ENCODE data around the gene SPSB3.

Gene SPSB3

GRCh38 chr16:1825864-1826690, 43.7 kb upstream of the SPSB3 start:
- DNase-seq (ENCODE audit: low read depth), result no peak
- no peak for TF ChIP-seq CTCF (IDR thresholded peaks at IDR 0.05; ENCODE audit: control insufficient read depth, extremely low read depth, insufficient read depth)
- peak overlapping the region; percentile 72 for H3K4me3 ChIP-seq (ENCODE audit: low read depth, low read length)

- no peak for TF ChIP-seq CTCF (IDR thresholded peaks at IDR 0.05; ENCODE audit: control insufficient read depth, extremely low read depth, insufficient read depth)
- DNase-seq (ENCODE audit: low read depth), result no peak
- H3K4me3 ChIP-seq (ENCODE audit: low read depth, low read length), result peak overlapping the region; percentile 72
Measured at GRCh38 chr16:1825381-1825863, 43.1 kb upstream of the SPSB3 start.

GRCh38 chr16:1823821-1824220, 41.5 kb upstream of the SPSB3 start:
- 0 out of 2 replicates have a peak, but pooled peaks have one; percentile 4 for TF ChIP-seq CTCF (IDR thresholded peaks at IDR 0.05; ENCODE audit: control insufficient read depth, extremely low read depth, insufficient read depth)
- DNase-seq (ENCODE audit: low read depth), result no peak

GRCh38 chr16:1822801-1823200, 40.4 kb upstream of the SPSB3 start:
- H3K4me3 ChIP-seq (ENCODE audit: low read depth, low read length), result no peak overlapping the region
- no peak for DNase-seq (ENCODE audit: low read depth)
- no peak for TF ChIP-seq CTCF (IDR thresholded peaks at IDR 0.05; ENCODE audit: control insufficient read depth, extremely low read depth, insufficient read depth)

More at GRCh38 chr16:1823821-1824220, 41.5 kb upstream of the SPSB3 start:
- H3K4me3 ChIP-seq (ENCODE audit: low read depth, low read length), result no peak overlapping the region

- TF ChIP-seq CTCF (IDR thresholded peaks at IDR 0.05; ENCODE audit: control insufficient read depth, extremely low read depth, insufficient read depth), result no peak
- no peak for DNase-seq (ENCODE audit: low read depth)
- H3K4me3 ChIP-seq (ENCODE audit: low read depth, low read length), result no peak overlapping the region
Measured at GRCh38 chr16:1821861-1822611, 39.7 kb upstream of the SPSB3 start.

- no peak overlapping the region for H3K4me3 ChIP-seq (ENCODE audit: low read depth, low read length)
- no peak for DNase-seq (ENCODE audit: low read depth)
- TF ChIP-seq CTCF (IDR thresholded peaks at IDR 0.05; ENCODE audit: control insufficient read depth, extremely low read depth, insufficient read depth), result no peak
Measured at GRCh38 chr16:1820946-1821290, 38.5 kb upstream of the SPSB3 start.

Measured in LNCaP clone FGC (cell line).